NT2/D1 (cell line): Measurements from ENCODE around the gene GPC6.

Experiments
- SUZ12 ChIP-seq: IDR thresholded peaks from 2 replicates; pipeline ENCODE4 v1.6.1; 2011; ENCODE audit not compliant: insufficient read length, insufficient read depth; ENCODE audit errors: extremely low read depth
- YY1 ChIP-seq: IDR thresholded peaks from 2 replicates; pipeline ENCODE4 v1.6.1; 2011; ENCODE audit not compliant: insufficient read length, insufficient read depth

- TF ChIP-seq SUZ12 (no peak), YY1 (no peak)
These were observed 53.4 kb downstream of the GPC6 start for GRCh38 chr13:93279982-93280381.
